Activated T-helper 1 cell treated with anti-CD3 and anti-CD28 coated beads, Interleukin-12 subunit alpha, Interleukin-12 subunit beta, Interleukin-2, Interleukin-4 antibody, amounts not matched to agents 30 ng/mL and 10 ng/mL and 1 ng/mL, durations not matched to agents 14 hours and 24 hours and 36 hours (primary cell): ENCODE data around the gene BRD1. TPM values are rescaled to one million over a fixed set of nuclear protein-coding genes. Genes with fewer than 3 reads are reported as not detected.

Experiments used
- DNase-seq: peaks from one replicate; pipeline ENCODE4 v3.0.0; 2021; ENCODE audit warnings: low spot score
- H3K27ac Mint-ChIP-seq: one replicate; pipeline ENCODE4 v1.8.0; 2021; ENCODE audit warnings: mild to moderate bottlenecking, mixed read lengths
- H3K27me3 Mint-ChIP-seq: one replicate; pipeline ENCODE4 v1.8.0; 2022; ENCODE audit warnings: mild to moderate bottlenecking, moderate library complexity, mixed read lengths; ENCODE audit not compliant: insufficient read depth
- H3K36me3 Mint-ChIP-seq: one replicate; pipeline ENCODE4 v1.8.0; 2021; ENCODE audit warnings: low read depth, mixed read lengths
- H3K4me1 Mint-ChIP-seq: one replicate; pipeline ENCODE4 v1.8.0; 2021; ENCODE audit warnings: low read depth, mixed read lengths
- H3K4me3 Mint-ChIP-seq: one replicate; pipeline ENCODE4 v1.8.0; 2021; ENCODE audit warnings: mild to moderate bottlenecking, moderate library complexity, mixed read lengths
- H3K9me3 Mint-ChIP-seq: one replicate; pipeline ENCODE4 v1.8.0; 2021; ENCODE audit warnings: mixed read lengths
- intact Hi-C: fragments of 100-400 bp; cut with micrococcal nuclease; formaldehyde crosslinking; loops from one replicate; pipeline ENCODE4 v1.15.1; 2024
- total RNA-seq: library from RNA; stranded (reverse); gene quantifications from 2 replicates; pipeline ENCODE4 v1.2.3, GENCODE V29; 2022

Gene BRD1
- total RNA-seq, 1 donor from 2014 or later = 45.5 TPM

- intact Hi-C loops = no loop called here
- no peak for DNase-seq
- Mint-ChIP-seq H3K4me3 (no peak overlapping the region), H3K4me1 (peaks cover 10% of the 10 kb centered on the region), H3K27me3 (no peaks in the 10 kb centered on the region), H3K9me3 (no peaks in the 10 kb centered on the region), H3K36me3 (peaks cover 18% of the 10 kb centered on the region), H3K27ac (no peak overlapping the region)
These were observed 50.0 kb downstream of the BRD1 start for GRCh38 chr22:49777569-49778249.

- intact Hi-C loops = no loop called here
- no peaks in the 10 kb centered on the region for H3K9me3 Mint-ChIP-seq
- peaks cover 18% of the 10 kb centered on the region for H3K36me3 Mint-ChIP-seq
- no peak overlapping the region for H3K27ac Mint-ChIP-seq
- DNase-seq = no peak
- no peak overlapping the region for H3K4me3 Mint-ChIP-seq
- H3K27me3 Mint-ChIP-seq = no peaks in the 10 kb centered on the region
- H3K4me1 Mint-ChIP-seq = peaks cover 10% of the 10 kb centered on the region
These were observed 50.8 kb downstream of the BRD1 start for GRCh38 chr22:49776891-49777290.

- peaks cover 10% of the 10 kb centered on the region for H3K4me1 Mint-ChIP-seq
- no peak overlapping the region for H3K4me3 Mint-ChIP-seq
- peaks cover 15% of the 10 kb centered on the region for H3K36me3 Mint-ChIP-seq
- no peak overlapping the region for H3K27ac Mint-ChIP-seq
- intact Hi-C loops = no loop called here
- H3K9me3 Mint-ChIP-seq = no peaks in the 10 kb centered on the region
- DNase-seq = no peak
- H3K27me3 Mint-ChIP-seq = no peaks in the 10 kb centered on the region
These were observed 51.7 kb downstream of the BRD1 start for GRCh38 chr22:49775867-49776511.

- H3K27me3 Mint-ChIP-seq = no peaks in the 10 kb centered on the region
- DNase-seq = no peak
- H3K36me3 Mint-ChIP-seq = peaks cover 15% of the 10 kb centered on the region
- H3K4me1 Mint-ChIP-seq = peaks cover 10% of the 10 kb centered on the region
- H3K27ac Mint-ChIP-seq = no peak overlapping the region
- intact Hi-C loops = no loop called here
- no peaks in the 10 kb centered on the region for H3K9me3 Mint-ChIP-seq
- no peak overlapping the region for H3K4me3 Mint-ChIP-seq
These were observed 52.3 kb downstream of the BRD1 start for GRCh38 chr22:49775191-49775866.

GRCh38 chr22:49774499-49775151, 53.0 kb downstream of the BRD1 start:
- intact Hi-C loops = no loop called here
- Mint-ChIP-seq H3K27ac (peak overlapping the region; percentile 72), H3K27me3 (no peaks in the 10 kb centered on the region), H3K4me3 (no peak overlapping the region), H3K9me3 (no peaks in the 10 kb centered on the region), H3K36me3 (peaks cover 15% of the 10 kb centered on the region), H3K4me1 (peaks cover 10% of the 10 kb centered on the region)
- no peak for DNase-seq

- intact Hi-C loops = no loop called here
- no peak for DNase-seq
- Mint-ChIP-seq H3K27me3 (no peaks in the 10 kb centered on the region), H3K27ac (no peak overlapping the region), H3K4me3 (no peak overlapping the region), H3K36me3 (peaks cover 15% of the 10 kb centered on the region), H3K9me3 (no peaks in the 10 kb centered on the region), H3K4me1 (peaks cover 10% of the 10 kb centered on the region)
These were observed 53.6 kb downstream of the BRD1 start for GRCh38 chr22:49774046-49774445.

GRCh38 chr22:49773531-49773930, 54.1 kb downstream of the BRD1 start:
- no peak overlapping the region for H3K4me3 Mint-ChIP-seq
- DNase-seq = no peak
- H3K4me1 Mint-ChIP-seq = peaks cover 10% of the 10 kb centered on the region
- H3K36me3 Mint-ChIP-seq = peaks cover 15% of the 10 kb centered on the region
- intact Hi-C loops = no loop called here
- H3K27ac Mint-ChIP-seq = no peak overlapping the region
- H3K27me3 Mint-ChIP-seq = no peaks in the 10 kb centered on the region
- H3K9me3 Mint-ChIP-seq = no peaks in the 10 kb centered on the region

- Mint-ChIP-seq H3K27ac (no peak overlapping the region), H3K27me3 (no peaks in the 10 kb centered on the region), H3K4me3 (no peak overlapping the region), H3K36me3 (peaks cover 14% of the 10 kb centered on the region), H3K4me1 (peaks cover 12% of the 10 kb centered on the region), H3K9me3 (no peaks in the 10 kb centered on the region)
- no peak for DNase-seq
- intact Hi-C loops = no loop called here
These were observed 55.0 kb downstream of the BRD1 start for GRCh38 chr22:49772692-49773091.

- peaks cover 19% of the 10 kb centered on the region for H3K4me1 Mint-ChIP-seq
These were observed 56.2 kb downstream of the BRD1 start for GRCh38 chr22:49771266-49772065.

GRCh38 chr22:49770547-49771265, 57.0 kb downstream of the BRD1 start:
- Mint-ChIP-seq H3K4me3 (no peak overlapping the region), H3K9me3 (peaks cover 5% of the 10 kb centered on the region), H3K36me3 (peaks cover 14% of the 10 kb centered on the region), H3K4me1 (peaks cover 19% of the 10 kb centered on the region), H3K27ac (no peak overlapping the region), H3K27me3 (no peaks in the 10 kb centered on the region)
- intact Hi-C loops = no loop called here
- DNase-seq = no peak

More at GRCh38 chr22:49771266-49772065, 56.2 kb downstream of the BRD1 start:
- H3K27ac Mint-ChIP-seq = no peak overlapping the region
- peaks cover 5% of the 10 kb centered on the region for H3K9me3 Mint-ChIP-seq
- no peaks in the 10 kb centered on the region for H3K27me3 Mint-ChIP-seq
- no peak overlapping the region for H3K4me3 Mint-ChIP-seq
- DNase-seq = no peak
- intact Hi-C loops = no loop called here
- H3K36me3 Mint-ChIP-seq = peaks cover 14% of the 10 kb centered on the region

- Mint-ChIP-seq H3K27me3 (no peaks in the 10 kb centered on the region), H3K9me3 (peaks cover 5% of the 10 kb centered on the region), H3K27ac (no peak overlapping the region), H3K4me1 (peaks cover 19% of the 10 kb centered on the region), H3K36me3 (peaks cover 14% of the 10 kb centered on the region), H3K4me3 (no peak overlapping the region)
- intact Hi-C loops = loop anchor here (5.0 kb wide), 1 partner anchor 37 kb away; no protein-coding TSS in a partner anchor
- DNase-seq = no peak
These were observed 57.8 kb downstream of the BRD1 start for GRCh38 chr22:49769691-49770546.
